GM12873 (cell line): ENCODE results near the gene PLCD1.

ENCODE experiments used
- TF ChIP-seq, protein P1 (sequence below): IDR thresholded peaks from 2 replicates; pipeline ENCODE4 v1.5.1; 2012; ENCODE audit warnings: low read depth, mild to moderate bottlenecking, moderate library complexity, low read length, control low read depth; ENCODE audit not compliant: insufficient read depth; ENCODE audit errors: missing control alignments

PLCD1 gene

DNA sequence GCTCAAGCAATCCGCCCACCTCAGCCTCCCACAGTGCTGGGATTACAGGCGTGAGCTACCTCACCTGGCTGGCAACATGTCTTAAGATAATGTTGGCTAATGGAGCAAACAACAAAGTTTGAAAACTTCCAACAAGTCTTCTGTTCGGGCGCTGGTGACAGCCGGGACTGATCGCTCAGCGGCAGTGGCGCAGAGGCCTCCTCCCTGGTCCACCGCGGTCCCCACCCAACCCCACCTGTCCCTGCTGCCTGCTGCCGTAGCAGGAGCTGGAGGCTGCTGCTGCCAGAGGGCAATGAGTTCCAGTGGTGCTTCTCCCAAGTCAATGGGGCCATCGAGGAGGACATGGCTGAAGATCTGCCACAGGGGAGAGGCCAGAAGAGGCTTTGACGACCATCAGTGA, 21.7 kb upstream of the PLCD1 start:
- TF ChIP-seq, protein P1, sequence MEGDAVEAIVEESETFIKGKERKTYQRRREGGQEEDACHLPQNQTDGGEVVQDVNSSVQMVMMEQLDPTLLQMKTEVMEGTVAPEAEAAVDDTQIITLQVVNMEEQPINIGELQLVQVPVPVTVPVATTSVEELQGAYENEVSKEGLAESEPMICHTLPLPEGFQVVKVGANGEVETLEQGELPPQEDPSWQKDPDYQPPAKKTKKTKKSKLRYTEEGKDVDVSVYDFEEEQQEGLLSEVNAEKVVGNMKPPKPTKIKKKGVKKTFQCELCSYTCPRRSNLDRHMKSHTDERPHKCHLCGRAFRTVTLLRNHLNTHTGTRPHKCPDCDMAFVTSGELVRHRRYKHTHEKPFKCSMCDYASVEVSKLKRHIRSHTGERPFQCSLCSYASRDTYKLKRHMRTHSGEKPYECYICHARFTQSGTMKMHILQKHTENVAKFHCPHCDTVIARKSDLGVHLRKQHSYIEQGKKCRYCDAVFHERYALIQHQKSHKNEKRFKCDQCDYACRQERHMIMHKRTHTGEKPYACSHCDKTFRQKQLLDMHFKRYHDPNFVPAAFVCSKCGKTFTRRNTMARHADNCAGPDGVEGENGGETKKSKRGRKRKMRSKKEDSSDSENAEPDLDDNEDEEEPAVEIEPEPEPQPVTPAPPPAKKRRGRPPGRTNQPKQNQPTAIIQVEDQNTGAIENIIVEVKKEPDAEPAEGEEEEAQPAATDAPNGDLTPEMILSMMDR = no peak

DNA sequence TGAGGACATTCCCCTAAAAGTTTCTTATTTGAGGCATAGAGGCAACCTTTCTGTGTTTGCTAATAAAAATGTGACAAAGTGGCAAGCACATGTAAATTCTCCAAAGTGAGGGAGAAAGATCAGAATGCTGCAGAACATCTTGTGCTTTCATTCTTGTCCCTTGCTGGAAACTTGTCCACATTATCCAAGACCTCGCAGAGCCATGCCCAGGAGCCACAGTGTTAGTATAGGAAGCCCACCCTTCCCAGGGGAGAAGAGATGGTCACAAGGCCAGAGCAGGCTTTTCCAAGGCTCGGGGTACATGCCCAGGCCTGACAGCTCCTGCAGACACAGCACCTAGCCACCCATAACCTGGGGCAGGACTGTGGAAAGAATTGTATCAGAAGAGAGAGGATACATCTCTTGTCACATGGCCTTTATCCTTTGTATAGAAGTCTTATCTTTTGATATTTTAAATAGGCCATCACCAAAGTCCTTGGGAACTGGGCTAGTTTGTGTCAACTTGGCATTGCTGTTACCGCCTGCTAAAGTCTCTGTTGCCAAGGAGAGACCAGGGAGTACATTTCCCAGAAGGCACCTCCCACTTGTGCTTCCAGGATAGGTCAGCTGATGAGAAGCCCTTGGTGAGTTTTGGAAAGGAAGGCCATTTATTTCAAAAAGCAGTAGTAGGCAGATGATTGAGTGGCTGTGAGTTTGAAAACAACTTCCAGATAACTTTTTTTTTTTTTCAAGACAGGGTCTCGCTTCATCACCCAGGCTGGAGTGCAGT, 20.1 kb upstream of the PLCD1 start:
- TF ChIP-seq, protein P1 = no peak

DNA sequence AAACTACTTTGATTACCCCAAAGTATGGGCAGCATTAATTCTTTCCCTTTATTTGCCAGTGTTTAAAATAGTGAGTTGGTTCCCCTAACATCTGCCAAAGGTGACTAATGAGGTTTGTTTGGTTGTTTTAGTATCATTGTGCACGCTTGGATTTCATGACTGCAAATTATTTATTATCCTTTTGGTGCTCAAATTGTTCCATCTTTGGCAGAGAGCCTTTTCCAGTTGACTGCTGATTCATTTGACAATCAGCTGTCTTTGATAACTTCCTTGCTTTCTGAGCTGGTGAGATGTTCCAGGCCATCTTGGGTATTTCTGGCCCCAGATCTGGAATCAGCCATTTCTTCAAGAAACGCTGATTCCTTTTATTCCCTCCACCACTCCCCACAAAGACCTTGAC, 18.5 kb upstream of the PLCD1 start:
- TF ChIP-seq, protein P1 = no peak

DNA sequence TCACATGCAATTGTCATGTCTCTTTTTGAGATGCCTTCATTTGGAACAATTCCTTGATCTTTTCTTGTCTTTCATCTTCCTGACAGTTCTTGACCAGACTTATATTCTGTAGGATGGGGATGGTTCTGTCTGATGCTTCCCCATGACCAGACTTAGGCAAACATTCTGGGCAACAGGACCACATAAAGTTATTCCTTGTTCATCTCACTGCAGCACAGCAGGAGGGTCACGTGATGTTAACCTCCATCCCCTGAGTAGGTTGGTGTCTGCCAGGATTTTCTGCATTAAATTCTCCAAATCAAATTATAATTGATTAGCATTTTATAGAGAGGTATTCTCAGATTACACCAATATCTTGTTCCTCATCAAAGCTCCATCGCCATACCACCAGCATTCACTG, 17.4 kb upstream of the PLCD1 start:
- TF ChIP-seq, protein P1 = no peak

DNA sequence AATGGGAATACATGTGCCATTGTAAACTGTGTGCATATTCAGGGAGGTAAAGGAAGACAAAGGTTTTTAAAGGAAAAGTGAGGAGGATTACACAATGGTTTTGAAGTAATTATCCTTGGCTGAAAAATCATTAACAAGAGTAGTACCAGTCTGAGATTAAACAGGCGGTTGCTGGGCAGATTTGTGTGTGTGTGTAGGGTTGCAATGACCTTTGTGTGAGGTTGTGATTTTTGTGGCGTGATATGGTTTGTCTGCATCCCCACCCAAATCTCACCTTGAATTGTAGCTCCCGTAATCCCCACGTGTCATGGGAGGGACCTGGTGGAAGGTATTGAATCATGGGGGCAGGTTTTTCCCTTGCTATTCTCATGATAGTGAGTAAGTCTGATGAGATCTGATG, 16.6 kb upstream of the PLCD1 start:
- TF ChIP-seq, protein P1 = no peak

DNA sequence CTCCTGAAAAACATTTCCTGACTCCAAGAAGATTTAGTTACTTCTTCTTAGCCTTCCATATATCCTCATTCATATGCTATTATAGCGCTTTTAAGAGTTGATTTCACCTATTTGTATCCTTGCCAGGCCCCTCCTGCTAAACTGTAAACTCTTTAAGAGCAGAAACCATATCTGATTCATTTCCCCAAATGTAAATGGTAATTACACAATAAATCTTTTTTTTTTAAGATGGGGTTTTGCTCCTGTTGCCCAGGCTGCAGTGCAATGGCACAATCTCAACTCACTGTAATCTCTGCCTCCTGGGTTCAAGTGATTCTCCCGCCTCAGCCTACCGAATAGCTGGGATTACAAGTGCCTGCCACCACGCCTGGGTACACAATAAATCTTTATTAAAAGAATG, 14.0 kb upstream of the PLCD1 start:
- TF ChIP-seq, protein P1 = no peak

DNA sequence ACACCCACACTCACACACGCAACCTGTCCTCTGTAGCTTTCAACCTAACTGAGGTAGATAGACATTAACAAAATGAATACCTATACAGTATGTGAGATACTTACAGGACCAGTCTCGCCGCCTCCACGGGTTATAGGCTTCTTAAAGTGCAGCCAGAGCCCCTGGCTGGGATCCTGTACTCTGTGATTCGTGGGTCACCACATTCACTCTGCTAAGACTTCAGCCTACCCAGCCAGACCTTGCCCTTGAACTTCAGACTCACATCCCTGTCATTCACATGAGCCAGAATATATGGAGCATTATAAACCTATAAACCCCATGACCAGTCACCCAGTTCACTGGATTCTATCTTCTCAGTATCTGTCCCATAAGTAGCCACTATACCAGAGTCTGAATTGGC, 11.0 kb upstream of the PLCD1 start:
- TF ChIP-seq, protein P1 = no peak
